ENCODE measurements around the gene GAK. TPM values are rescaled to one million over a fixed set of nuclear protein-coding genes. Genes with fewer than 3 reads are reported as not detected.

Gene GAK
- total RNA-seq, 1 donor from 2014 or later: 130 TPM

GRCh38 chr4:903066-904046 lies 28.8 kb downstream of the GAK start:
- no peaks in the 10 kb centered on the region for H3K9me3 ChIP-seq
- intact Hi-C loops (cut with DNase I): no loop called here
- H3K27me3 ChIP-seq (ENCODE audit: low read depth): no peaks in the 10 kb centered on the region
- peaks cover 61% of the 10 kb centered on the region for H3K36me3 ChIP-seq
- no peak overlapping the region for H3K4me3 ChIP-seq
- H3K27ac ChIP-seq: no peak overlapping the region
- ATAC-seq (no peak), DNase-seq (no peak)
- peaks cover 5% of the 10 kb centered on the region for H3K4me1 ChIP-seq
- TF ChIP-seq CTCF (IDR thresholded peaks at IDR 0.05): no peak

GRCh38 chr4:901192-901910 lies 30.8 kb downstream of the GAK start:
- H3K36me3 ChIP-seq: peaks cover 67% of the 10 kb centered on the region
- intact Hi-C loops (cut with DNase I): no loop called here
- H3K9me3 ChIP-seq: no peaks in the 10 kb centered on the region
- no peak overlapping the region for H3K4me3 ChIP-seq
- H3K27me3 ChIP-seq (ENCODE audit: low read depth): no peaks in the 10 kb centered on the region
- ATAC-seq (no peak), DNase-seq (no peak)
- H3K27ac ChIP-seq: no peak overlapping the region
- TF ChIP-seq CTCF (IDR thresholded peaks at IDR 0.05): no peak
- H3K4me1 ChIP-seq: no peaks in the 10 kb centered on the region

GRCh38 chr4:900721-901120 lies 31.4 kb downstream of the GAK start:
- H3K4me3 ChIP-seq: no peak overlapping the region
- ATAC-seq (no peak), DNase-seq (no peak)
- intact Hi-C loops (cut with DNase I): no loop called here
- TF ChIP-seq CTCF (IDR thresholded peaks at IDR 0.05): no peak
- peaks cover 74% of the 10 kb centered on the region for H3K36me3 ChIP-seq
- H3K27ac ChIP-seq: no peak overlapping the region
- H3K27me3 ChIP-seq (ENCODE audit: low read depth): no peaks in the 10 kb centered on the region
- H3K9me3 ChIP-seq: no peaks in the 10 kb centered on the region
- no peaks in the 10 kb centered on the region for H3K4me1 ChIP-seq

GRCh38 chr4:900073-900472 lies 32.0 kb downstream of the GAK start:
- no peak for TF ChIP-seq CTCF (IDR thresholded peaks at IDR 0.05)
- Histone ChIP-seq H3K9me3 (no peaks in the 10 kb centered on the region), H3K27me3 (ENCODE audit: low read depth) (no peaks in the 10 kb centered on the region), H3K4me1 (no peaks in the 10 kb centered on the region), H3K4me3 (no peak overlapping the region), H3K27ac (no peak overlapping the region), H3K36me3 (peaks cover 80% of the 10 kb centered on the region)
- intact Hi-C loops (cut with DNase I): no loop called here
- DNase-seq (no peak), ATAC-seq (no peak)

- H3K4me3 ChIP-seq: no peak overlapping the region
- intact Hi-C loops (cut with DNase I): no loop called here
- no peaks in the 10 kb centered on the region for H3K9me3 ChIP-seq
- no peak for ATAC-seq
- H3K27ac ChIP-seq: no peak overlapping the region
- H3K27me3 ChIP-seq (ENCODE audit: low read depth): no peaks in the 10 kb centered on the region
- H3K36me3 ChIP-seq: peaks cover 82% of the 10 kb centered on the region
- H3K4me1 ChIP-seq: no peaks in the 10 kb centered on the region
- DNase-seq: no peak
- TF ChIP-seq CTCF (IDR thresholded peaks at IDR 0.05): no peak
Measured at GRCh38 chr4:899556-899906, 32.6 kb downstream of the GAK start.

Measured in lower lobe of right lung (tissue), 2 donors.